Breast epithelium (tissue), 3 donors: ENCODE data around the gene ANKRD6.

Experiments
- POLR2AphosphoS5 ChIP-seq, 3 donors: sonication (generic); formaldehyde crosslinking; IDR thresholded peaks; one replicate each; pipeline ENCODE4 v1.6.1; 2017; ENCODE audit warnings: antibody characterized with exemption in 3 of 3
- TF ChIP-seq, protein P1 (sequence below), 3 donors: fragments of 450-650 bp; IDR thresholded peaks; one replicate each; pipeline ENCODE4 v1.5.1; 2016 to 2017; ENCODE audit warnings: antibody characterized with exemption in 3 of 3, mild to moderate bottlenecking in 3 of 3, moderate library complexity in 3 of 3

DNA sequence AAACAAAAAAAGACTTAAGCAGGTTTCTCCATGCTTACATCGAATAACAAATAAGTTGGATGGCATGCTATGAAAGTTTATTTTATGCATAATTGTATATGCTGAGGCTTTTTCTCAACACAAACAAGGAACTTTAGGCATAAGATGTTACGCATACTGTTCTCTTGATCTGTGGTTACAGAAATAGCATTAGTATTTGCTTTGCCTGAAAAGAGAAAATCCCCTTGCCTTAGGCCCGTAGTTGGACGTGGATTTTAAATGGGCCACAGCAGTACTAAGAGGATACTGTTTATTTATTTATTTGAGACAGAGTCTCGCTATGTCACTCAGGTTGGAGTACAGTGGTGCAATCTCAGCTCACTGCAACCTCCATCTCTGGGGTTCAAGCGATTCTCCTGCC is 186.6 kb downstream of the ANKRD6 start:
- TF ChIP-seq, protein P1, sequence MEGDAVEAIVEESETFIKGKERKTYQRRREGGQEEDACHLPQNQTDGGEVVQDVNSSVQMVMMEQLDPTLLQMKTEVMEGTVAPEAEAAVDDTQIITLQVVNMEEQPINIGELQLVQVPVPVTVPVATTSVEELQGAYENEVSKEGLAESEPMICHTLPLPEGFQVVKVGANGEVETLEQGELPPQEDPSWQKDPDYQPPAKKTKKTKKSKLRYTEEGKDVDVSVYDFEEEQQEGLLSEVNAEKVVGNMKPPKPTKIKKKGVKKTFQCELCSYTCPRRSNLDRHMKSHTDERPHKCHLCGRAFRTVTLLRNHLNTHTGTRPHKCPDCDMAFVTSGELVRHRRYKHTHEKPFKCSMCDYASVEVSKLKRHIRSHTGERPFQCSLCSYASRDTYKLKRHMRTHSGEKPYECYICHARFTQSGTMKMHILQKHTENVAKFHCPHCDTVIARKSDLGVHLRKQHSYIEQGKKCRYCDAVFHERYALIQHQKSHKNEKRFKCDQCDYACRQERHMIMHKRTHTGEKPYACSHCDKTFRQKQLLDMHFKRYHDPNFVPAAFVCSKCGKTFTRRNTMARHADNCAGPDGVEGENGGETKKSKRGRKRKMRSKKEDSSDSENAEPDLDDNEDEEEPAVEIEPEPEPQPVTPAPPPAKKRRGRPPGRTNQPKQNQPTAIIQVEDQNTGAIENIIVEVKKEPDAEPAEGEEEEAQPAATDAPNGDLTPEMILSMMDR (IDR thresholded peaks at IDR 0.05) = no peak
- no peak for TF ChIP-seq POLR2AphosphoS5 (IDR thresholded peaks at IDR 0.05)
